K562 (cell line): ENCODE data around the gene RPL22. TPM values are rescaled to one million over a fixed set of nuclear protein-coding genes. Genes with fewer than 3 reads are reported as not detected.

ENCODE experiments used
- BRF2 ChIP-seq: IDR thresholded peaks from 3 replicates; pipeline ENCODE4 v1.6.1; 2011; ENCODE audit warnings: borderline replicate concordance, mild to moderate bottlenecking; ENCODE audit not compliant: insufficient read length, insufficient read depth
- CBX1 ChIP-seq: sonication (generic); IDR thresholded peaks from 2 replicates; pipeline ENCODE4 v1.6.1; 2016; ENCODE audit warnings: antibody characterized with exemption, low read depth, mild to moderate bottlenecking
- GATAD2B ChIP-seq: fragments of 450-650 bp; IDR thresholded peaks from 2 replicates; pipeline ENCODE4 v1.6.1; 2017; ENCODE audit warnings: mild to moderate bottlenecking, borderline replicate concordance
- HDAC8 ChIP-seq: fragments of 450-650 bp; IDR thresholded peaks from 2 replicates; pipeline ENCODE4 v1.6.1; 2016; ENCODE audit warnings: mild to moderate bottlenecking, missing genetic modification characterization, moderate library complexity, missing compliant biosample characterization
- HMG20B ChIP-seq: fragments of 250-450 bp; sonication (Bioruptor Pico); IDR thresholded peaks from 2 replicates; pipeline ENCODE4 v1.5.0; 2021; ENCODE audit warnings: mild to moderate bottlenecking
- HNRNPLL ChIP-seq: fragments of 200-400 bp; formaldehyde crosslinking; IDR thresholded peaks from 2 replicates; pipeline ENCODE4 v1.6.1; 2017; ENCODE audit warnings: low read length, low read depth, mild to moderate bottlenecking; ENCODE audit not compliant: poor library complexity, severe bottlenecking
- SRF ChIP-seq, 2 experiments: fragments of 250-450, 450-650 bp in 1 of 2; sonication (Bioruptor Pico) in 1 of 2; sonication (generic) in 1 of 2; formaldehyde crosslinking; IDR thresholded peaks; 2 replicates each; pipeline versions ENCODE4 v1.5.0 to v1.5.1; 2020 to 2022; ENCODE audit warnings: mild to moderate bottlenecking in 1 of 2, missing genetic modification reagents in 1 of 2
- TOE1 ChIP-seq, 2 experiments: fragments of 450-650 bp in 1 of 2; sonication (generic) in 1 of 2; formaldehyde crosslinking in 1 of 2; IDR thresholded peaks; 2 replicates each; pipeline versions ENCODE4 v1.7.1 to v1.8.0; 2016 to 2022; ENCODE audit warnings: borderline replicate concordance in 2 of 2, mild to moderate bottlenecking in 2 of 2, antibody characterized with exemption in 1 of 2, inconsistent platforms in 1 of 2, low read depth in 1 of 2, missing genetic modification reagents in 1 of 2, moderate library complexity in 1 of 2
- U2AF2 ChIP-seq: fragments of 200-400 bp; formaldehyde crosslinking; optimal IDR thresholded peaks from 2 replicates; pipeline ENCODE3; 2017; ENCODE audit warnings: low read depth, mild to moderate bottlenecking, low read length
- ZNF444 ChIP-seq: fragments of 250-450 bp; sonication (Bioruptor Pico); IDR thresholded peaks from 2 replicates; pipeline ENCODE4 v1.4.0; 2020; ENCODE audit warnings: mild to moderate bottlenecking, moderate library complexity
- ZNF449 ChIP-seq: fragments of 250-450 bp; sonication (Bioruptor Pico); IDR thresholded peaks from 2 replicates; pipeline ENCODE4 v1.8.0; 2022; ENCODE audit warnings: moderate library complexity, mild to moderate bottlenecking, inconsistent platforms
- ZNF695 ChIP-seq: fragments of 450-650 bp; formaldehyde crosslinking; IDR thresholded peaks from 2 replicates; pipeline ENCODE4 v1.4.0; 2020; ENCODE audit warnings: mild to moderate bottlenecking, moderate library complexity
- ZNF707 ChIP-seq: fragments of 250-450 bp; sonication (Bioruptor Pico); conservative IDR thresholded peaks from 2 replicates; pipeline ENCODE4 v1.8.0; 2022; ENCODE audit warnings: inconsistent platforms, mild to moderate bottlenecking, moderate library complexity
- polyA plus RNA-seq, 8 experiments: library from polyadenylated mRNA; depleted of rRNA in 4 of 8; stranded (reverse) in 5 of 8; unstranded in 3 of 8; fragments of >200 nt; fragmentation: Nextera tagmentation in 2 of 8; fragmentation: Illumina TruSeq in 1 of 8; extraction: Ambion mirVana in 2 of 8; extraction: Trizol in 1 of 8; gene quantifications; 2 replicates each; pipeline versions ENCODE4 v1.2.1 to v1.2.3, GENCODE V29; 2011 to 2014; ENCODE audit warnings: inconsistent platforms in 1 of 8, missing spikeins in 1 of 8
- total RNA-seq, 7 experiments: library from RNA; depleted of rRNA in 6 of 7; stranded (reverse); fragments of >200 nt in 6 of 7; fragmentation: Illumina TruSeq in 2 of 7; extraction: Trizol in 2 of 7; gene quantifications; 2 replicates each; pipeline versions ENCODE4 v1.2.1 to v1.2.3, GENCODE V29; 2011 to 2021; ENCODE audit warnings: low replicate concordance in 1 of 7
- TF ChIP-seq, protein P1 (sequence below): fragments of 250-450 bp; sonication (Bioruptor Pico); IDR thresholded peaks from 2 replicates; pipeline ENCODE4 v1.5.0; 2022; ENCODE audit warnings: mild to moderate bottlenecking
- TF ChIP-seq, protein P2 (sequence below): sonication (generic); formaldehyde crosslinking; IDR thresholded peaks from 2 replicates; pipeline ENCODE4 v1.8.0; 2023; ENCODE audit warnings: missing genetic modification reagents, mild to moderate bottlenecking, borderline replicate concordance

Gene RPL22
- total and polyA plus RNA-seq, 9 of the 15 experiments (the other 6 are each of a cell fraction or from before 2014, with no cell fraction given): 467 to 1,165 (median 607) TPM

GRCh38 chr1:6199298-6200187 is at the start of gene RPL22 (continued):
- TF ChIP-seq ZNF449 (CRISPR knock-in tag) (no peak), ZNF695 (no peak), HDAC8 (tag) (no peak), CBX1 (no peak), SRF (CRISPR knock-in tag; IDR thresholded peaks at IDR 0.05) (peak in 1 of 2 experiments; percentile 66; a peak in 2 of 4 replicates), ZNF707 (CRISPR knock-in tag) (peak; percentile 23; the same call in 1 of the 2 replicates), ZNF444 (CRISPR knock-in tag) (no peak), BRF2 (no peak), U2AF2 (no peak), HMG20B (CRISPR knock-in tag) (no peak), TOE1 (IDR thresholded peaks at IDR 0.05; ENCODE audit: borderline replicate concordance) (peak; percentile 98), TOE1 (CRISPR knock-in tag; IDR thresholded peaks at IDR 0.05; ENCODE audit: borderline replicate concordance, low read depth) (peak; percentile 84; the same call in 1 of the 2 replicates), HNRNPLL (peak; percentile 100), GATAD2B (peak; percentile 49; the same call in 1 of the 2 replicates)
- TF ChIP-seq, protein P1, sequence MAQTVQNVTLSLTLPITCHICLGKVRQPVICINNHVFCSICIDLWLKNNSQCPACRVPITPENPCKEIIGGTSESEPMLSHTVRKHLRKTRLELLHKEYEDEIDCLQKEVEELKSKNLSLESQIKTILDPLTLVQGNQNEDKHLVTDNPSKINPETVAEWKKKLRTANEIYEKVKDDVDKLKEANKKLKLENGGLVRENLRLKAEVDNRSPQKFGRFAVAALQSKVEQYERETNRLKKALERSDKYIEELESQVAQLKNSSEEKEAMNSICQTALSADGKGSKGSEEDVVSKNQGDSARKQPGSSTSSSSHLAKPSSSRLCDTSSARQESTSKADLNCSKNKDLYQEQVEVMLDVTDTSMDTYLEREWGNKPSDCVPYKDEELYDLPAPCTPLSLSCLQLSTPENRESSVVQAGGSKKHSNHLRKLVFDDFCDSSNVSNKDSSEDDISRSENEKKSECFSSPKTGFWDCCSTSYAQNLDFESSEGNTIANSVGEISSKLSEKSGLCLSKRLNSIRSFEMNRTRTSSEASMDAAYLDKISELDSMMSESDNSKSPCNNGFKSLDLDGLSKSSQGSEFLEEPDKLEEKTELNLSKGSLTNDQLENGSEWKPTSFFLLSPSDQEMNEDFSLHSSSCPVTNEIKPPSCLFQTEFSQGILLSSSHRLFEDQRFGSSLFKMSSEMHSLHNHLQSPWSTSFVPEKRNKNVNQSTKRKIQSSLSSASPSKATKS (CRISPR knock-in tag): no peak
- TF ChIP-seq, protein P2, sequence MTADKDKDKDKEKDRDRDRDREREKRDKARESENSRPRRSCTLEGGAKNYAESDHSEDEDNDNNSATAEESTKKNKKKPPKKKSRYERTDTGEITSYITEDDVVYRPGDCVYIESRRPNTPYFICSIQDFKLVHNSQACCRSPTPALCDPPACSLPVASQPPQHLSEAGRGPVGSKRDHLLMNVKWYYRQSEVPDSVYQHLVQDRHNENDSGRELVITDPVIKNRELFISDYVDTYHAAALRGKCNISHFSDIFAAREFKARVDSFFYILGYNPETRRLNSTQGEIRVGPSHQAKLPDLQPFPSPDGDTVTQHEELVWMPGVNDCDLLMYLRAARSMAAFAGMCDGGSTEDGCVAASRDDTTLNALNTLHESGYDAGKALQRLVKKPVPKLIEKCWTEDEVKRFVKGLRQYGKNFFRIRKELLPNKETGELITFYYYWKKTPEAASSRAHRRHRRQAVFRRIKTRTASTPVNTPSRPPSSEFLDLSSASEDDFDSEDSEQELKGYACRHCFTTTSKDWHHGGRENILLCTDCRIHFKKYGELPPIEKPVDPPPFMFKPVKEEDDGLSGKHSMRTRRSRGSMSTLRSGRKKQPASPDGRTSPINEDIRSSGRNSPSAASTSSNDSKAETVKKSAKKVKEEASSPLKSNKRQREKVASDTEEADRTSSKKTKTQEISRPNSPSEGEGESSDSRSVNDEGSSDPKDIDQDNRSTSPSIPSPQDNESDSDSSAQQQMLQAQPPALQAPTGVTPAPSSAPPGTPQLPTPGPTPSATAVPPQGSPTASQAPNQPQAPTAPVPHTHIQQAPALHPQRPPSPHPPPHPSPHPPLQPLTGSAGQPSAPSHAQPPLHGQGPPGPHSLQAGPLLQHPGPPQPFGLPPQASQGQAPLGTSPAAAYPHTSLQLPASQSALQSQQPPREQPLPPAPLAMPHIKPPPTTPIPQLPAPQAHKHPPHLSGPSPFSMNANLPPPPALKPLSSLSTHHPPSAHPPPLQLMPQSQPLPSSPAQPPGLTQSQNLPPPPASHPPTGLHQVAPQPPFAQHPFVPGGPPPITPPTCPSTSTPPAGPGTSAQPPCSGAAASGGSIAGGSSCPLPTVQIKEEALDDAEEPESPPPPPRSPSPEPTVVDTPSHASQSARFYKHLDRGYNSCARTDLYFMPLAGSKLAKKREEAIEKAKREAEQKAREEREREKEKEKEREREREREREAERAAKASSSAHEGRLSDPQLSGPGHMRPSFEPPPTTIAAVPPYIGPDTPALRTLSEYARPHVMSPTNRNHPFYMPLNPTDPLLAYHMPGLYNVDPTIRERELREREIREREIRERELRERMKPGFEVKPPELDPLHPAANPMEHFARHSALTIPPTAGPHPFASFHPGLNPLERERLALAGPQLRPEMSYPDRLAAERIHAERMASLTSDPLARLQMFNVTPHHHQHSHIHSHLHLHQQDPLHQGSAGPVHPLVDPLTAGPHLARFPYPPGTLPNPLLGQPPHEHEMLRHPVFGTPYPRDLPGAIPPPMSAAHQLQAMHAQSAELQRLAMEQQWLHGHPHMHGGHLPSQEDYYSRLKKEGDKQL (CRISPR knock-in tag): no peak
